GM23338 (cell line): ENCODE measurements around the gene CCNA2. TPM values are rescaled to one million over a fixed set of nuclear protein-coding genes. Genes with fewer than 3 reads are reported as not detected.

ENCODE experiments used
- ATAC-seq: fragments of 200-7000 bp; cut with Tn5 transposase; 3 replicates; pipeline ENCODE4 v1.9.1; 2020
- DNase-seq: peaks from one replicate; pipeline ENCODE4 v3.0.0-alpha.2; 2015; ENCODE audit warnings: low spot score
- H2AFZ ChIP-seq: fragments of 200-600 bp; sonication (generic); 2 replicates; pipeline ENCODE4 v1.8.0; 2016; ENCODE audit warnings: antibody characterized with exemption, mild to moderate bottlenecking, moderate library complexity
- H3F3A ChIP-seq: fragments of 200-600 bp; sonication (generic); replicated peaks from 2 replicates; pipeline ENCODE4 v1.8.0; 2017; ENCODE audit warnings: antibody characterized with exemption, mixed run types, low read depth
- H3K27ac ChIP-seq: fragments of 200-600 bp; sonication (generic); 2 replicates; pipeline ENCODE4 v1.6.1; 2016; ENCODE audit warnings: low read depth
- H3K27me3 ChIP-seq: fragments of 200-600 bp; sonication (generic); 2 replicates; pipeline ENCODE4 v1.8.0; 2016; ENCODE audit warnings: mild to moderate bottlenecking, mixed run types, moderate library complexity; ENCODE audit not compliant: insufficient read depth
- H3K36me3 ChIP-seq: fragments of 200-600 bp; sonication (generic); 2 replicates; pipeline ENCODE4 v1.8.0; 2016; ENCODE audit warnings: mild to moderate bottlenecking; ENCODE audit not compliant: insufficient read depth
- H3K4me1 ChIP-seq: fragments of 200-600 bp; sonication (generic); 2 replicates; pipeline ENCODE4 v1.8.0; 2016; ENCODE audit warnings: mild to moderate bottlenecking, moderate library complexity; ENCODE audit not compliant: insufficient read depth
- H3K4me2 ChIP-seq: fragments of 200-600 bp; sonication (generic); 2 replicates; pipeline ENCODE4 v1.7.1; 2017; ENCODE audit warnings: mixed run types
- H3K4me3 ChIP-seq: fragments of 200-600 bp; sonication (generic); 2 replicates; pipeline ENCODE4 v1.6.1; 2016; ENCODE audit warnings: mixed run types
- H3K79me2 ChIP-seq: fragments of 200-600 bp; sonication (generic); replicated peaks from 2 replicates; pipeline ENCODE4 v1.8.0; 2017; ENCODE audit warnings: mild to moderate bottlenecking; ENCODE audit not compliant: insufficient read depth
- H3K9me2 ChIP-seq: fragments of 200-600 bp; sonication (generic); 2 replicates; pipeline ENCODE4 v1.8.0; 2017; ENCODE audit not compliant: insufficient read depth
- H4K20me1 ChIP-seq: fragments of 200-600 bp; sonication (generic); replicated peaks from 2 replicates; pipeline ENCODE4 v1.8.0; 2017; ENCODE audit warnings: mild to moderate bottlenecking; ENCODE audit not compliant: insufficient read depth
- H3K27ac Mint-ChIP-seq: 2 replicates; pipeline ENCODE4 v1.8.0; 2020; ENCODE audit warnings: inconsistent platforms, mild to moderate bottlenecking, moderate library complexity, mixed read lengths
- H3K27me3 Mint-ChIP-seq: 3 replicates; pipeline ENCODE4 v1.8.0; 2022; ENCODE audit warnings: low read depth, mild to moderate bottlenecking, moderate library complexity, mixed read lengths, inconsistent platforms; ENCODE audit not compliant: insufficient read depth, poor library complexity
- H3K36me3 Mint-ChIP-seq: 3 replicates; pipeline ENCODE4 v1.8.0; 2021; ENCODE audit warnings: low read depth, mild to moderate bottlenecking, inconsistent platforms, moderate library complexity, mixed read lengths
- H3K4me1 Mint-ChIP-seq: 3 replicates; pipeline ENCODE4 v1.8.0; 2020; ENCODE audit warnings: mild to moderate bottlenecking, inconsistent platforms, mixed read lengths
- H3K4me3 Mint-ChIP-seq: 3 replicates; pipeline ENCODE4 v1.8.0; 2021; ENCODE audit warnings: moderate library complexity, mild to moderate bottlenecking, inconsistent platforms, mixed read lengths
- H3K9me3 Mint-ChIP-seq: 3 replicates; pipeline ENCODE4 v1.8.0; 2020; ENCODE audit warnings: moderate library complexity, mild to moderate bottlenecking, inconsistent platforms, mixed read lengths
- CREB1 ChIP-seq: fragments of 250-450 bp; sonication (Bioruptor Pico); IDR thresholded peaks from 2 replicates; pipeline ENCODE4 v1.5.0; 2020; ENCODE audit warnings: low read depth, mild to moderate bottlenecking, moderate library complexity
- EZH2phosphoT487 ChIP-seq: fragments of 200-600 bp; sonication (generic); IDR thresholded peaks from one replicate; pipeline ENCODE4 v1.8.1; 2018; ENCODE audit warnings: antibody characterized with exemption; ENCODE audit not compliant: unreplicated experiment
- NANOG ChIP-seq: IDR thresholded peaks from 2 replicates; pipeline ENCODE4 v1.6.1; 2016; ENCODE audit warnings: antibody characterized with exemption, borderline replicate concordance
- STAT1 ChIP-seq: IDR thresholded peaks from one replicate; pipeline ENCODE4 v1.6.1; 2016; ENCODE audit warnings: antibody characterized with exemption; ENCODE audit not compliant: unreplicated experiment
- ZNF331 ChIP-seq: fragments of 250-450 bp; sonication (Bioruptor Pico); IDR thresholded peaks from 2 replicates; pipeline ENCODE4 v1.5.0; 2020; ENCODE audit warnings: low read depth, mild to moderate bottlenecking, moderate library complexity
- polyA plus RNA-seq: library from polyadenylated mRNA; unstranded; fragments of >200 nt; fragmentation: Nextera tagmentation; extraction: Ambion mirVana; gene quantifications from 2 replicates; pipeline ENCODE4 v1.2.1, GENCODE V29; 2016
- total RNA-seq: library from RNA; depleted of rRNA; stranded (reverse); fragments of >200 nt; shearing (Covaris generic); gene quantifications from 2 replicates; pipeline ENCODE4 v1.2.3, GENCODE V29; 2014
- TF ChIP-seq, protein P1 (sequence below): fragments of 250-450 bp; sonication (Bioruptor Pico); IDR thresholded peaks from 2 replicates; pipeline ENCODE4 v1.5.0; 2020; ENCODE audit warnings: mild to moderate bottlenecking, moderate library complexity
- TF ChIP-seq, protein P2 (sequence below): IDR thresholded peaks from one replicate; pipeline ENCODE4 v1.6.1; 2018; ENCODE audit warnings: antibody characterized with exemption; ENCODE audit not compliant: unreplicated experiment

Gene CCNA2
- total and polyA plus RNA-seq, 2 experiments from 2014 or later, result 60.5 to 160 TPM

GRCh38 chr4:121771869-121772268, 51.8 kb downstream of the CCNA2 start:
- Mint-ChIP-seq H3K27ac (no peak overlapping the region), H3K9me3 (no peaks in the 10 kb centered on the region), H3K4me3 (no peak overlapping the region), H3K36me3 (no peaks in the 10 kb centered on the region), H3K27me3 (peaks cover 4% of the 10 kb centered on the region), H3K4me1 (peaks cover 9% of the 10 kb centered on the region)
- H3K9me2 ChIP-seq, result no peaks in the 10 kb centered on the region
- TF ChIP-seq NANOG (no peak), STAT1 (no peak), ZNF331 (CRISPR knock-in tag) (no peak), EZH2phosphoT487 (no peak), CREB1 (CRISPR knock-in tag) (no peak)
- TF ChIP-seq, protein P1, sequence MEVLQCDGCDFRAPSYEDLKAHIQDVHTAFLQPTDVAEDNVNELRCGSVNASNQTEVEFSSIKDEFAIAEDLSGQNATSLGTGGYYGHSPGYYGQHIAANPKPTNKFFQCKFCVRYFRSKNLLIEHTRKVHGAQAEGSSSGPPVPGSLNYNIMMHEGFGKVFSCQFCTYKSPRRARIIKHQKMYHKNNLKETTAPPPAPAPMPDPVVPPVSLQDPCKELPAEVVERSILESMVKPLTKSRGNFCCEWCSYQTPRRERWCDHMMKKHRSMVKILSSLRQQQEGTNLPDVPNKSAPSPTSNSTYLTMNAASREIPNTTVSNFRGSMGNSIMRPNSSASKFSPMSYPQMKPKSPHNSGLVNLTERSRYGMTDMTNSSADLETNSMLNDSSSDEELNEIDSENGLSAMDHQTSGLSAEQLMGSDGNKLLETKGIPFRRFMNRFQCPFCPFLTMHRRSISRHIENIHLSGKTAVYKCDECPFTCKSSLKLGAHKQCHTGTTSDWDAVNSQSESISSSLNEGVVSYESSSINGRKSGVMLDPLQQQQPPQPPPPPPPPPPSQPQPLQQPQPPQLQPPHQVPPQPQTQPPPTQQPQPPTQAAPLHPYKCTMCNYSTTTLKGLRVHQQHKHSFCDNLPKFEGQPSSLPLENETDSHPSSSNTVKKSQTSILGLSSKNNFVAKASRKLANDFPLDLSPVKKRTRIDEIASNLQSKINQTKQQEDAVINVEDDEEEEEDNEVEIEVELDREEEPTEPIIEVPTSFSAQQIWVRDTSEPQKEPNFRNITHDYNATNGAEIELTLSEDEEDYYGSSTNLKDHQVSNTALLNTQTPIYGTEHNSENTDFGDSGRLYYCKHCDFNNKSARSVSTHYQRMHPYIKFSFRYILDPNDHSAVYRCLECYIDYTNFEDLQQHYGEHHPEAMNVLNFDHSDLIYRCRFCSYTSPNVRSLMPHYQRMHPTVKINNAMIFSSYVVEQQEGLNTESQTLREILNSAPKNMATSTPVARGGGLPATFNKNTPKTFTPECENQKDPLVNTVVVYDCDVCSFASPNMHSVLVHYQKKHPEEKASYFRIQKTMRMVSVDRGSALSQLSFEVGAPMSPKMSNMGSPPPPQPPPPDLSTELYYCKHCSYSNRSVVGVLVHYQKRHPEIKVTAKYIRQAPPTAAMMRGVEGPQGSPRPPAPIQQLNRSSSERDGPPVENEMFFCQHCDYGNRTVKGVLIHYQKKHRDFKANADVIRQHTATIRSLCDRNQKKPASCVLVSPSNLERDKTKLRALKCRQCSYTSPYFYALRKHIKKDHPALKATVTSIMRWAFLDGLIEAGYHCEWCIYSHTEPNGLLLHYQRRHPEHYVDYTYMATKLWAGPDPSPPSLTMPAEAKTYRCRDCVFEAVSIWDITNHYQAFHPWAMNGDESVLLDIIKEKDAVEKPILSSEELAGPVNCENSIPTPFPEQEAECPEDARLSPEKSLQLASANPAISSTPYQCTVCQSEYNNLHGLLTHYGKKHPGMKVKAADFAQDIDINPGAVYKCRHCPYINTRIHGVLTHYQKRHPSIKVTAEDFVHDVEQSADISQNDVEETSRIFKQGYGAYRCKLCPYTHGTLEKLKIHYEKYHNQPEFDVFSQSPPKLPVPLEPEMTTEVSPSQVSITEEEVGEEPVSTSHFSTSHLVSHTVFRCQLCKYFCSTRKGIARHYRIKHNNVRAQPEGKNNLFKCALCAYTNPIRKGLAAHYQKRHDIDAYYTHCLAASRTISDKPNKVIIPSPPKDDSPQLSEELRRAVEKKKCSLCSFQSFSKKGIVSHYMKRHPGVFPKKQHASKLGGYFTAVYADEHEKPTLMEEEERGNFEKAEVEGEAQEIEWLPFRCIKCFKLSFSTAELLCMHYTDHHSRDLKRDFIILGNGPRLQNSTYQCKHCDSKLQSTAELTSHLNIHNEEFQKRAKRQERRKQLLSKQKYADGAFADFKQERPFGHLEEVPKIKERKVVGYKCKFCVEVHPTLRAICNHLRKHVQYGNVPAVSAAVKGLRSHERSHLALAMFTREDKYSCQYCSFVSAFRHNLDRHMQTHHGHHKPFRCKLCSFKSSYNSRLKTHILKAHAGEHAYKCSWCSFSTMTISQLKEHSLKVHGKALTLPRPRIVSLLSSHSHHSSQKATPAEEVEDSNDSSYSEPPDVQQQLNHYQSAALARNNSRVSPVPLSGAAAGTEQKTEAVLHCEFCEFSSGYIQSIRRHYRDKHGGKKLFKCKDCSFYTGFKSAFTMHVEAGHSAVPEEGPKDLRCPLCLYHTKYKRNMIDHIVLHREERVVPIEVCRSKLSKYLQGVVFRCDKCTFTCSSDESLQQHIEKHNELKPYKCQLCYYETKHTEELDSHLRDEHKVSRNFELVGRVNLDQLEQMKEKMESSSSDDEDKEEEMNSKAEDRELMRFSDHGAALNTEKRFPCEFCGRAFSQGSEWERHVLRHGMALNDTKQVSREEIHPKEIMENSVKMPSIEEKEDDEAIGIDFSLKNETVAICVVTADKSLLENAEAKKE (CRISPR knock-in tag), result no peak
- TF ChIP-seq, protein P2, sequence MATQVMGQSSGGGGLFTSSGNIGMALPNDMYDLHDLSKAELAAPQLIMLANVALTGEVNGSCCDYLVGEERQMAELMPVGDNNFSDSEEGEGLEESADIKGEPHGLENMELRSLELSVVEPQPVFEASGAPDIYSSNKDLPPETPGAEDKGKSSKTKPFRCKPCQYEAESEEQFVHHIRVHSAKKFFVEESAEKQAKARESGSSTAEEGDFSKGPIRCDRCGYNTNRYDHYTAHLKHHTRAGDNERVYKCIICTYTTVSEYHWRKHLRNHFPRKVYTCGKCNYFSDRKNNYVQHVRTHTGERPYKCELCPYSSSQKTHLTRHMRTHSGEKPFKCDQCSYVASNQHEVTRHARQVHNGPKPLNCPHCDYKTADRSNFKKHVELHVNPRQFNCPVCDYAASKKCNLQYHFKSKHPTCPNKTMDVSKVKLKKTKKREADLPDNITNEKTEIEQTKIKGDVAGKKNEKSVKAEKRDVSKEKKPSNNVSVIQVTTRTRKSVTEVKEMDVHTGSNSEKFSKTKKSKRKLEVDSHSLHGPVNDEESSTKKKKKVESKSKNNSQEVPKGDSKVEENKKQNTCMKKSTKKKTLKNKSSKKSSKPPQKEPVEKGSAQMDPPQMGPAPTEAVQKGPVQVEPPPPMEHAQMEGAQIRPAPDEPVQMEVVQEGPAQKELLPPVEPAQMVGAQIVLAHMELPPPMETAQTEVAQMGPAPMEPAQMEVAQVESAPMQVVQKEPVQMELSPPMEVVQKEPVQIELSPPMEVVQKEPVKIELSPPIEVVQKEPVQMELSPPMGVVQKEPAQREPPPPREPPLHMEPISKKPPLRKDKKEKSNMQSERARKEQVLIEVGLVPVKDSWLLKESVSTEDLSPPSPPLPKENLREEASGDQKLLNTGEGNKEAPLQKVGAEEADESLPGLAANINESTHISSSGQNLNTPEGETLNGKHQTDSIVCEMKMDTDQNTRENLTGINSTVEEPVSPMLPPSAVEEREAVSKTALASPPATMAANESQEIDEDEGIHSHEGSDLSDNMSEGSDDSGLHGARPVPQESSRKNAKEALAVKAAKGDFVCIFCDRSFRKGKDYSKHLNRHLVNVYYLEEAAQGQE, result no peak
- DNase-seq, result no peak
- no peak for ATAC-seq
- no peaks in the 10 kb centered on the region for H3K36me3 ChIP-seq
- H3K79me2 ChIP-seq, result no peaks in the 10 kb centered on the region
- peaks cover 27% of the 10 kb centered on the region for H3K27me3 ChIP-seq
- no peaks in the 10 kb centered on the region for H4K20me1 ChIP-seq
- no peak overlapping the region for H3K4me3 ChIP-seq
- no peak overlapping the region for H3K27ac ChIP-seq
- H3F3A ChIP-seq, result no peaks in the 10 kb centered on the region
- no peak overlapping the region for H3K4me2 ChIP-seq
- H2AFZ ChIP-seq, result no peak overlapping the region
- no peaks in the 10 kb centered on the region for H3K4me1 ChIP-seq
